ENCODE results near the gene NCAM1.

Gene NCAM1

DNA sequence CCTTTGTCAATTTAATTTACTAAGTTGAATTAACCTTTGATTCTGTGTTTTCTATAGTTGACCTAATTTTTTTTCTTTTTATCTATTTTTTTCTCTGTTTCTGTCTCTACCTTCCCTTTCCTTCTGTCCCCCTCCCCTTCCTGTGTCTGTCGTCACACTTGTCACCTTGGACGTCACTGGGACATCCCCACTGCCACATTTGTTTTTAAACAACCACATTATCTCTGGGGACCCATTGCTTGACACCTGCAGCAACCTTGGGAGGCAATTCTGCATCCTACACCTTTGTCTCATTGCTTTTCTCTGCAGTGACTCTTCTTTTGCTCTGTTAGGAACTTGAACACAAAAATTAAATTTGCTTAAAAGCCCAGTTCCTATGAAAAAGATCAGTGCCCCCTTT lies 301.4 kb downstream of the NCAM1 start:
- no peak overlapping the region for H3K4me3 ChIP-seq (replicated peaks; ENCODE audit: low read depth, low read length)
- TF ChIP-seq, protein P1, sequence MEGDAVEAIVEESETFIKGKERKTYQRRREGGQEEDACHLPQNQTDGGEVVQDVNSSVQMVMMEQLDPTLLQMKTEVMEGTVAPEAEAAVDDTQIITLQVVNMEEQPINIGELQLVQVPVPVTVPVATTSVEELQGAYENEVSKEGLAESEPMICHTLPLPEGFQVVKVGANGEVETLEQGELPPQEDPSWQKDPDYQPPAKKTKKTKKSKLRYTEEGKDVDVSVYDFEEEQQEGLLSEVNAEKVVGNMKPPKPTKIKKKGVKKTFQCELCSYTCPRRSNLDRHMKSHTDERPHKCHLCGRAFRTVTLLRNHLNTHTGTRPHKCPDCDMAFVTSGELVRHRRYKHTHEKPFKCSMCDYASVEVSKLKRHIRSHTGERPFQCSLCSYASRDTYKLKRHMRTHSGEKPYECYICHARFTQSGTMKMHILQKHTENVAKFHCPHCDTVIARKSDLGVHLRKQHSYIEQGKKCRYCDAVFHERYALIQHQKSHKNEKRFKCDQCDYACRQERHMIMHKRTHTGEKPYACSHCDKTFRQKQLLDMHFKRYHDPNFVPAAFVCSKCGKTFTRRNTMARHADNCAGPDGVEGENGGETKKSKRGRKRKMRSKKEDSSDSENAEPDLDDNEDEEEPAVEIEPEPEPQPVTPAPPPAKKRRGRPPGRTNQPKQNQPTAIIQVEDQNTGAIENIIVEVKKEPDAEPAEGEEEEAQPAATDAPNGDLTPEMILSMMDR (IDR thresholded peaks at IDR 0.05; ENCODE audit: low read depth, low read length, missing control alignments): no peak
- no peak for DNase-seq (ENCODE audit: extremely low read depth, low read depth)

DNA sequence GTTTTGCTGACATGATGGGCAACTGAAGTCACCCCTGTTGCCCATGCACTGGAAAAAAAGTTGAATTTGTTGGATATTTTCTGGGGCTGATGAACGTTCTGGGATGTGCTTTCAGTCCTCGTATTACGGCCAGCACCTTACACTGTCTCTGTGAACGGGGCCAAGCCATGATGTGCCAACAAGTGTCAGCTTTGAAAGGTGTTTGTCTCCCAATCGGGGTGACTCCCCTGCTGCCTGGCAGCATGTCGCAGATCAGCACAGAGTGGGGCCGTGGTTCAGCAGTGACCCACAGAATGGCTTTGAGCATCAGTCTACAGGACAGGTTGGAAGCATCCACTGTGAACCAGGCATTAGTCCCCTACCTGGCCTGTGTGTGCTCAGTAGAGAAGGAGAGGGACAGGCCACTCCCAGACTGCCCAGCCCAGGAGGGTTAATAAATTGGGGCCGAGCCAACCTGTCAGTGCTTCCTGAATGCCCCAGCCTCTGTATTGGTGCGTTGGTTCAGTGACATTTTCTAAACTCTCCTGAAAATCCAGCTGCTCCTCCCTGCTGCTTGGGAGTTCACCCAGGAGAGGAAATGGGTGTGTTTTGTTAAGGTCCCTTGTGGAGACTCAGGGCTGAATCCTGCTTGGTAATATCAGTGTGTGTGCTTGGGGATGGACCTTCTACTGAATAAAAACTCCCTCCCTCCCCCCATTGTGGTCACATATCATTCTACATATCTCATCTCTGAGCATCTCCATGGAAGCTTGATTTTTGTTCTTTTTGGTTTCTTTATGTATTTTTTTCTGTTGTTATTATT lies 302.4 kb downstream of the NCAM1 start:
- H3K4me3 ChIP-seq (replicated peaks; ENCODE audit: low read depth, low read length): no peak overlapping the region
- no peak for DNase-seq (ENCODE audit: extremely low read depth, low read depth)
- TF ChIP-seq, protein P1 (IDR thresholded peaks at IDR 0.05; ENCODE audit: low read depth, low read length, missing control alignments): no peak

DNA sequence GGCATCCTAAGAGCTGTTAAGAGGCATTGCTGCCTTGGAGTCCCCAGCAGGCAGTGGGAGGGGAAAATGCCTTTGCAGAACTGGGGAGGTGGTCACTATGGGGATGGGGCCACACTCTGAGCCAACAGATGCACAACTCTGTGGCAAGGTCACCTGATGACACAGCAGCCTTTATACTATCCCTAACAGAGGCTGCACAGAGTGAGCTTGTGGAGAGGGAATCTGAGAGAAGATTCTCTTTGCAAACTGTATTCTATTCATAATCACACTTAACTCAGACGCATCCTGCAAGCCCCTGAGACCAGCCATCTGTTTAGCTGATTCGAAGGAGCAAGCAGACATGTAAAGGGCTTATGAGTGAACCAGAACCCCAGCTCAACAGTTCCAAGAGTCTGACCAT lies 304.1 kb downstream of the NCAM1 start:
- DNase-seq (ENCODE audit: extremely low read depth, low read depth): no peak
- no peak overlapping the region for H3K4me3 ChIP-seq (replicated peaks; ENCODE audit: low read depth, low read length)
- TF ChIP-seq, protein P1 (IDR thresholded peaks at IDR 0.05; ENCODE audit: low read depth, low read length, missing control alignments): no peak

DNA sequence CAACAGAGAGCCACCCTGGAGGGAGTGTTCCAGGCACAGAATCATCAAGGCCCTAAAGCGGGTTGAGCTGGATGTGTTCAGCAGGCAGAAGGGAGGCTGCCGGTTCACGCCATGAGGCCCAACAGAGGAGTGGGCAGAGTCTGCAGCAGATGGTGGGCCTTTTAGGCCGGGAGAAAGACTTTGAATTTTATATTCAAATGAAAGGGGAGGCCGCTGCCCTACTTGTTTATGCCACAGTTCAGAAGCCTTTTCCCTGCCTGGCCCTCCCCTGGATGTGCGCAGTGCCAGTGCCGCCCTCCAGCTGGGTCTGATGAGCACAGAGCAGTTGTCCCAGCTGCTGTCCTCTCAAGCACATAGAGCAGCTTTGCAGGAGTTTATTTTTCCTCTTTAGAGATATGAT lies 306.3 kb downstream of the NCAM1 start:
- no peak for DNase-seq (ENCODE audit: extremely low read depth, low read depth)
- no peak overlapping the region for H3K4me3 ChIP-seq (replicated peaks; ENCODE audit: low read depth, low read length)
- TF ChIP-seq, protein P1 (IDR thresholded peaks at IDR 0.05; ENCODE audit: low read depth, low read length, missing control alignments): no peak

DNA sequence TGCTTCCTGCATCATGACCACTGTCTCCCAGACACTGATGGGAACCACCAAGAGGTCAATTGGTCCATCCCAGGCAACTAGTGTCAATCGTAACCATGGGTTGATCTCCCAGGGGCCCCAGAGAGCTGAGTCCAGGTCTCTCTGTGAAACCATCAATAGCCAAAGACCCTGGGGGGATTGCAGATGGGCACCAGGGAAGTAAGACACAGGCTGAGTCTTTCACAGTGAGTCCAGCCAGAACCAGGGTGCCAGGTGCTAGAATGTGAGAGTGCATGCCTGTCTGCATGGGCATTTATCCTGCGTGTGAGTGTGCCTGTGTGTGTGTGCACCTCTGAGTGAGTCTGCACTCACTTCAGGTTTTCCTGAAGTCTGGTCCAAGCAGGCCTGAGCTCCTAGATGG lies 307.9 kb downstream of the NCAM1 start:
- TF ChIP-seq, protein P1 (IDR thresholded peaks at IDR 0.05; ENCODE audit: low read depth, low read length, missing control alignments): no peak
- DNase-seq (ENCODE audit: extremely low read depth, low read depth): no peak

DNA sequence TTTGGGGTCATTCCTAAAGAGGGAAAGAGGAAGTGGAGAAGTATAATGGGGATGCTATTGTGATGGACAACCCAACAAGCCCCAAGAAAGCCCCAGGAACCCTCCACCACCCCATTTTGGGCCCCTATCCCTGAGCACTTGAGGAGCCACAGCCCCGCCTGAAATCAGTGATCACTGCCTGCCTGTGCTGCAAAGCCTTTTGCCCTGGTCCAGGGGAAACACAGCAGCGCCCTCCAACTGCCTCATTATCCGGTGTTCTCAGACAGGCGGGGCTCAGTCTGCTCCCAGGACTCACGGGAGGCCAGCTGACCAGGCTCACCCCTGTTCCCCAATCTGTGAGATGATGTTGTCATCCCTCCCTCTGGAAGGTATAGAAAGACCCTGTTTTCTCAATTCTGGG lies 308.4 kb downstream of the NCAM1 start:
- TF ChIP-seq, protein P1 (IDR thresholded peaks at IDR 0.05; ENCODE audit: low read depth, low read length, missing control alignments): no peak

More for the DNA sequence above, 307.9 kb downstream of the NCAM1 start:
- no peak overlapping the region for H3K4me3 ChIP-seq (replicated peaks; ENCODE audit: low read depth, low read length)

More for the DNA sequence above, 308.4 kb downstream of the NCAM1 start:
- DNase-seq (ENCODE audit: extremely low read depth, low read depth): no peak
- no peak overlapping the region for H3K4me3 ChIP-seq (replicated peaks; ENCODE audit: low read depth, low read length)

Data from HFF-Myc (cell line).